SIG-M5 treated with dmso at 0.1 percent for 504 hours (cell line): ENCODE measurements around the gene NIPBL.
A peak's percentile ranks its signal among the peaks of the same experiment; 100 is the strongest.

ENCODE experiments used
- DNase-seq: peaks from one replicate; lab custom pipeline; 2025; ENCODE audit not compliant: unreplicated experiment; lab: John Stamatoyannopoulos, UW

The NIPBL gene

GRCh38 chr5:37014321-37014720, 137.8 kb downstream of the NIPBL start:
- DNase-seq: no peak

- no peak for DNase-seq
Observed at GRCh38 chr5:37015795-37016666, 139.5 kb downstream of the NIPBL start.

- DNase-seq: no peak
Observed at GRCh38 chr5:37028910-37029309, 152.3 kb downstream of the NIPBL start.

GRCh38 chr5:37029436-37029835, 152.9 kb downstream of the NIPBL start:
- DNase-seq: no peak

- DNase-seq: no peak
Observed at GRCh38 chr5:37034955-37035354, 158.4 kb downstream of the NIPBL start.

GRCh38 chr5:37037840-37038239, 161.3 kb downstream of the NIPBL start:
- DNase-seq: peak; percentile 45

- no peak for DNase-seq
Observed at GRCh38 chr5:37039824-37040223, 163.3 kb downstream of the NIPBL start.

- DNase-seq: peak; percentile 11
Observed at GRCh38 chr5:37043693-37044092, 167.1 kb downstream of the NIPBL start.

- no peak for DNase-seq
Observed at GRCh38 chr5:37044120-37044519, 167.6 kb downstream of the NIPBL start.

- no peak for DNase-seq
Observed at GRCh38 chr5:37045703-37046102, 169.1 kb downstream of the NIPBL start.

GRCh38 chr5:37047947-37048346, 171.4 kb downstream of the NIPBL start:
- DNase-seq: no peak

- no peak for DNase-seq
Observed at GRCh38 chr5:37054391-37054790, 177.8 kb downstream of the NIPBL start.

GRCh38 chr5:37055383-37055990, 178.9 kb downstream of the NIPBL start:
- no peak for DNase-seq

GRCh38 chr5:37056762-37057161, 180.2 kb downstream of the NIPBL start:
- no peak for DNase-seq

GRCh38 chr5:37060030-37060429, 183.5 kb downstream of the NIPBL start:
- DNase-seq: no peak

GRCh38 chr5:37063739-37064138, 187.2 kb downstream of the NIPBL start:
- DNase-seq: no peak

- no peak for DNase-seq
Observed at GRCh38 chr5:37064442-37064841, 187.9 kb downstream of the NIPBL start.

- no peak for DNase-seq
Observed at GRCh38 chr5:37071487-37071886, 194.9 kb downstream of the NIPBL start.

- DNase-seq: no peak
Observed at GRCh38 chr5:37071901-37072581, 195.5 kb downstream of the NIPBL start.

GRCh38 chr5:37075399-37075950, 198.9 kb downstream of the NIPBL start:
- no peak for DNase-seq

- DNase-seq: no peak
Observed at GRCh38 chr5:37077146-37077545, 200.6 kb downstream of the NIPBL start.

- DNase-seq: no peak
Observed at GRCh38 chr5:37080697-37081096, 204.1 kb downstream of the NIPBL start.
